Measurements from ENCODE around the gene SOX13.
"Not testable (repeated sequence)": the region's sequence is repeated elsewhere in the genome, so short reads cannot be mapped to it uniquely, and the experiment has no call there.

Gene SOX13

DNA sequence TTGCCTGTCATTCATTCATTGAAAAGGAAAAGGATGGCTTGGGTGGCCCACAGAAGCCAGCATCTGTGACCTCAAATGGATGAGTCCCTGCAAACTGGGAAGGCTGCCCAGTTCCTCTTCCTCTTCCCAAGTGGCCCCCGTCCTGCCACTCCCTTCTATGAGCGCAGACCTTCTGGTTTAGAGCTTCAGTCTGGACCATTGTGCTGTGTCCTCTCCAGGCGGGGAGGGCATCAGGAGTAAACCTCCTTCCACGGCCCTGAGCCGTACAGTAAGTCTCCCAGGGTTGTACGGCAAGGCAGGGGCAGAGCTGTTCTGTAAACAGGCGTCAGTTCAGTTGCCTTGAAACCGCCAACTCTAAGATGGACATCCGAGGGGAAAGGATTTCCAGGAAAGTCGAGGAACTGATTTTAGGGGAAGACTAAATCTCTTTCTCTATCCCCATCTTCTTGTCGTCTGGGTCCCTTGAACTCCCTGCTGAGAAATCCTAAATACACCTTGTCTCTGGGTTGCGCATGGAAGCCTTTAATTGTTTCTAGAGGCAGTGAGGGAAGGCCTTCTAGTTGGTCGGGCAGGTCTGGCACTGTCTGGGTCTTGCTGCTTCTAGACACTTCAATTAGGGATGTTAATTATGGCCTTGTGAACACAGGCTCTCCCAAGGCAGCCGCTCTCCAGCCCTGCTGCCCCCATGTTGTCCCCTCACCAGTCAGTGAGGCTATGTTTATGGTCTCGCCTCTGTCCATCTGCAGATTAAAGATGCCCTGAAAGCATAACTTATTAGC, 22.1 kb downstream of the SOX13 start:
- H3K4me1 ChIP-seq: peaks cover 0 to 17% (median 6%) of the 10 kb centered on the region in 10 experiments; a peak in 11 of 20 replicates
- no peaks in the 10 kb centered on the region for H3K27me3 ChIP-seq
- H3K4me3 ChIP-seq: no peak overlapping the region
- H3K27ac ChIP-seq: no peak overlapping the region
- H3K9me3 ChIP-seq (replicated peaks in 1 of 11): no peaks in the 10 kb centered on the region
- H3K36me3 ChIP-seq: no peaks in the 10 kb centered on the region
- peak overlapping the region in 7 of 11 experiments; percentile 7 to 59 (median 32); a peak in 12 of 22 replicates for H3K4me2 ChIP-seq
- TF ChIP-seq Cebpa-rat (IDR thresholded peaks at IDR 0.05): no peak
- H4K20me1 ChIP-seq: peaks cover 0 to 11% (median 0%) of the 10 kb centered on the region in 11 experiments; a peak in 1 of 22 replicates
- no peak overlapping the region; a peak in 1 of 22 replicates for H3K9ac ChIP-seq

DNA sequence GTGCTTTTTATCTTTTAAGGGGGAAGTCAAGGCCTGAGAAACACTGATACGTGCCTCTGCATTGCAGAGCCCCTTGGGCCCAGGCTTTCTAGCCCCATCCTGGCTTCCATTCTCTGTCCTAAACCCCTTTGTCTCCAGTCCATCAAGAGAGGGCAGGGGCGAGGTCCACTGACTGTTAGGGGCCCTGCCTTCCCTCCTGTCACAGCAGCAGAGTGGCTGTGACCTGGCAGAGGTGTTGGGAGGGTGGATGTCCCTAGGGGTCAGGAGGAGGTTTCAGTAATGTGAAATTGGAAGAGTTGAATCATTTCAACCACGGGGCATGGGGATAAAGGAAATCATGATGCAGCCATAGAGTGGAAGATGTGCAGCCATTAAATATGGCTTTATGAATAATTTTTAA, 24.0 kb downstream of the SOX13 start:
- Histone ChIP-seq H3K4me3 (no peak overlapping the region), H3K36me3 (no peaks in the 10 kb centered on the region), H3K9ac (no peak overlapping the region), H4K20me1 (peaks cover 0 to 11% (median 0%) of the 10 kb centered on the region in 11 experiments; a peak in 1 of 22 replicates), H3K27ac (no peak overlapping the region), H3K4me2 (no peak overlapping the region), H3K9me3 (replicated peaks in 1 of 11) (no peaks in the 10 kb centered on the region), H3K27me3 (no peaks in the 10 kb centered on the region), H3K4me1 (peaks cover 3 to 23% (median 10%) of the 10 kb centered on the region in 10 experiments)
- no peak for TF ChIP-seq Cebpa-rat (IDR thresholded peaks at IDR 0.05)

DNA sequence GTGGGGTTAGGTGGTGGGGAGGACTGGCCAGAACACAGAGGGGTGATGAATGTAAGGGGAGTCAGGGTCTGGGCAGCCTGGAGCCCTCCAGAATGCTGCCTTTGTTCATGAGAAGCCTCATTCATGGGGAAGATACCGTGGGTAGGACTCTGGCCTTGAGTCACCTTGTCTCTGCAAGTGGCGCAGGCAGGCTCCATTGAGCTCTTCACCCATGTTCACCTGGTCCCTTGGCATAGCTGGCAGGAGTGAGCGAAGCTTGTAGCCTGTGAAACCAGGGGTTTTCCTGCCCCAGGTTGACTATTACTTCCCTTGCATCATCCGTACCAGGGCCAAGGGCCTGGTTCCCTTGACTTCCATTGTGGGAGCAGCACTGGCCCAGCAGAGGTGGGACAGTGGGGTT, 25.8 kb downstream of the SOX13 start:
- Histone ChIP-seq H3K4me3 (no peak overlapping the region), H3K9ac (no peak overlapping the region), H3K4me2 (no peak overlapping the region), H3K36me3 (no peaks in the 10 kb centered on the region), H3K4me1 (peaks cover 21 to 34% (median 28%) of the 10 kb centered on the region in 10 experiments), H3K27ac (no peak overlapping the region), H4K20me1 (peaks cover 0 to 11% (median 0%) of the 10 kb centered on the region in 11 experiments; a peak in 1 of 22 replicates), H3K27me3 (no peaks in the 10 kb centered on the region), H3K9me3 (replicated peaks in 1 of 11) (no peaks in the 10 kb centered on the region)
- TF ChIP-seq Cebpa-rat (IDR thresholded peaks at IDR 0.05): no peak

DNA sequence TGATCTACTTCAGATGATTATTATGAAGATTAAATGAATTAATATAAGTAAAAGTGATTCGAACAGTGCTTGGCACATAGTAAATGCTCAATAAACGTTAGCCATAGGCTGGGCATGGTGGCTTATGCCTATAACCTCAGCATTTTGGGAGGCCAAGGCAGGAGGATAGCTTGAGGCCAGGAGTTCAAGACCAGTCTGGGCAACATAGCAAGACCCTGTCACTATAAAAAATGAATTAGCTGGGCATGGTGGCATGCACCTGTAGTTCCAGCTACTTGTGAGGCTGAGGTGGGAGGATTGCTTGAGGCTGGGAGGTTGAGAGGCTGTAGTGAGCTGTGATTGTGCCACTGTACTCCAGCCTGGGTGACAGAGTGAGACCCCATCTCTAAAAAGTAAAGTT, 26.8 kb downstream of the SOX13 start:
- not testable (repeated sequence) for H3K4me2 ChIP-seq; H3K36me3 ChIP-seq; H3K4me3 ChIP-seq; H3K27ac ChIP-seq; H3K9me3 ChIP-seq (replicated peaks in 1 of 11); H3K9ac ChIP-seq; H3K27me3 ChIP-seq; H4K20me1 ChIP-seq
- H3K4me1 ChIP-seq: peaks cover 32 to 40% (median 35%) of the 10 kb centered on the region in 10 experiments

GRCh38 chr1:204102029-204102611, 29.2 kb downstream of the SOX13 start:
- H3K27me3 ChIP-seq: no peaks in the 10 kb centered on the region
- H3K4me2 ChIP-seq: peak overlapping the region; percentile 63 to 96 (median 92)
- H3K4me3 ChIP-seq: no peak overlapping the region
- H3K4me1 ChIP-seq: peaks cover 43 to 55% (median 50%) of the 10 kb centered on the region in 10 experiments
- 0 out of 22 replicates have a peak overlapping the region, but pooled peaks of 1 of the 11 experiments have one; percentile 6 for H3K9ac ChIP-seq
- no peaks in the 10 kb centered on the region for H3K9me3 ChIP-seq (replicated peaks in 1 of 11)
- no peaks in the 10 kb centered on the region for H3K36me3 ChIP-seq
- no peak for TF ChIP-seq Cebpa-rat (IDR thresholded peaks at IDR 0.05)
- H4K20me1 ChIP-seq: no peaks in the 10 kb centered on the region
- peak overlapping the region in 4 of 11 experiments; percentile 33 to 93 (median 88); a peak in 5 of 22 replicates for H3K27ac ChIP-seq

DNA sequence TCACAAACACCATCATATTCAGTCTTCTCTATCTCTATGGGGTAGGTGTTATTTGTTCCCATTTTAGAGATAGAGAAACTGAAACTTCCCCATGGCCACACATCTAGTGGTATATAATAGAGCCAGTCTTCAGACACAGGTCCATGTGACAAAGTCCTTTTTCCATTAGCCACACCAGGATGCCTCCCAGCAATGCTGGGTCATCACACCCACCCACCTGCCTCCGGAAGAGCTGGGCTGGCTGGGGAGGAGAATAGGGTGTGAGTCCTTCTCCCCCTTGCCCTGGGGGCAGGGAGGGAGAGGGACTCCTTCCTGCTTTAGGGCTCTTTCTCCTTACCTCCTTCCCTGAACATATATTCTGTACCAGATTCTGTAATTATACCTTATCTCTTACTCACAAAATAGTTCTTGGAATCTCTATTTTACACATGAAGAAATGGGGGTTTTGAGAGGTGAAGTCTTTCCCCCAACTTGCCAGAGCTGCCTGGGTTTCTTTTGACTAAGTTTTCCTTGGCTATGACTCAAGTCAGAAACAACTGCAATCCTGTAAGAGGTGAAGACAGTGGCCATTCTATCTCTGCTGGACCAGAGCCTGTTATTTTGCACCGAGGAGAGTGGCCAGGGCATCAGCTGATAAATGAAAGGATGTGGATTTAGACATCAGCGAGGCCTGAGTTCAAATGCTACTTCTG, 30.0 kb downstream of the SOX13 start:
- Histone ChIP-seq H3K4me2 (peak overlapping the region; percentile 63 to 96 (median 92)), H4K20me1 (no peaks in the 10 kb centered on the region), H3K27ac (peak overlapping the region in 9 of 11 experiments; percentile 80 to 93 (median 88); a peak in 16 of 22 replicates), H3K9ac (peak overlapping the region in 3 of 11 experiments; percentile 72 to 79 (median 77); a peak in 2 of 22 replicates), H3K4me3 (no peak overlapping the region; a peak in 1 of 20 replicates), H3K4me1 (peaks cover 43 to 55% (median 50%) of the 10 kb centered on the region in 10 experiments), H3K27me3 (no peaks in the 10 kb centered on the region), H3K9me3 (replicated peaks in 1 of 11) (no peaks in the 10 kb centered on the region), H3K36me3 (no peaks in the 10 kb centered on the region)
- TF ChIP-seq Cebpa-rat (IDR thresholded peaks at IDR 0.05): no peak

GRCh38 chr1:204103431-204103741, 30.5 kb downstream of the SOX13 start:
- Histone ChIP-seq H3K4me2 (peak overlapping the region; percentile 83 to 96 (median 92)), H3K9ac (peak overlapping the region in 7 of 11 experiments; percentile 72 to 79 (median 76); a peak in 12 of 22 replicates)

DNA sequence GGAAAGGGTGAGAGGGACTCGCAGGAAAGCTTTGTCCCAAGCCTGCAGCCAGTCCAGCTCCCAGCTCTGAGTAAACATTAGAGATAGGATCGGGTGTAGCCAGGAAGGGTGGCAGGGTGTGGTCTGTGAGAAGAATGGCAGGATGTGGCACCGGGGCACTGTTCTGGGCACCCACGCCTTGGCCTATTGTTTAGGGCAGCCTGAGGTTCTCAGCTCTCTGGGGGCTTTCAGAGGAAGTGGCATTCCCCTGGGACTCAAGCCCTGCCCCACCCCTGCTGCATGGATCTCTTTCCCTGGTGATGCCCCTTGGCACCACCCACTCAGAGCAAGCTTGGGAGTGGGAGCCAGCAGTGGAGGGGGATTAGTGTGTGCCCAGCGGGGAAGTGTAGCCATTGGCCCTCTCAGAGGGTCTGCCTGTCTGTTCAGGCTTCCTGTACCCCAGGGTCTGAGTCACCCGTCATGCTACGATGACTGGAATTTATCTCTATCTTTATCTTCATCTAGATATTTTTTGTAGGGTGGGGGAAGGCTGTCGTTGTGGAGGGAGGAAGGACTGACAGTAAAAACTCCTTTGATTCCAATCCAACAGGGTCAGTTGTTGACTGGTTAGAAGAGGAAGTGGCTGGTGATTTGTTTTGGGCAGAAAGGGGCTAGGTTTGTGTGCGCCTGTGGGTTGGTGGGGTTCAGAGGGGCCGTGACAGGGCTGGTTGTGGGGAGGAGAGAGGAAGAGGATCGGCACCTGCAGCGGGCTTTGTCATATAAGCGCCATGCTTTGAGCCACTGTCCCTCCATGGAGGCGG, 31.6 kb downstream of the SOX13 start:
- Histone ChIP-seq H3K27ac (peak overlapping the region; percentile 12 to 93 (median 88); a peak in 21 of 22 replicates), H3K4me2 (peak overlapping the region; percentile 83 to 96 (median 92)), H3K4me1 (peaks cover 43 to 55% (median 50%) of the 10 kb centered on the region in 10 experiments), H3K4me3 (peak overlapping the region in 8 of 10 experiments; percentile 4 to 57 (median 38); a peak in 13 of 20 replicates), H3K36me3 (no peaks in the 10 kb centered on the region), H3K27me3 (no peaks in the 10 kb centered on the region), H3K9me3 (replicated peaks in 1 of 11) (no peaks in the 10 kb centered on the region), H4K20me1 (no peaks in the 10 kb centered on the region), H3K9ac (peak overlapping the region in 10 of 11 experiments; percentile 52 to 79 (median 72); a peak in 21 of 22 replicates)
- TF ChIP-seq Cebpa-rat (IDR thresholded peaks at IDR 0.05): no peak

More at GRCh38 chr1:204103431-204103741, 30.5 kb downstream of the SOX13 start:
- no peak for TF ChIP-seq Cebpa-rat (IDR thresholded peaks at IDR 0.05)
- Histone ChIP-seq H3K9me3 (replicated peaks in 1 of 11) (no peaks in the 10 kb centered on the region), H3K27ac (peak overlapping the region in 10 of 11 experiments; percentile 67 to 93 (median 88); a peak in 19 of 22 replicates), H3K4me1 (peaks cover 43 to 55% (median 50%) of the 10 kb centered on the region in 10 experiments), H3K36me3 (no peaks in the 10 kb centered on the region), H3K4me3 (peak overlapping the region in 2 of 10 experiments; percentile 29 to 49; a peak in 3 of 20 replicates), H3K27me3 (no peaks in the 10 kb centered on the region), H4K20me1 (no peaks in the 10 kb centered on the region)

Data from BLaER1 treated with 17β-estradiol and CSF1 and Interleukin-3, amounts not matched to agents 10 nM and 100 nM (cell line).